Measurements from ENCODE around the gene NUP98. TPM values are rescaled to one million over a fixed set of nuclear protein-coding genes. Genes with fewer than 3 reads are reported as not detected.

Gene NUP98
- polyA plus RNA-seq, 2 of the 4 experiments (the other 2 are of a cell fraction), result 54.2 to 121 TPM

- Histone ChIP-seq H3K4me3 (no peak overlapping the region), H3K9me3 (no peaks in the 10 kb centered on the region), H3K4me1 (peaks cover 10% of the 10 kb centered on the region; the same call in 2 of the 3 replicates), H3K27ac (0 out of 6 replicates have a peak overlapping the region, but pooled peaks of 1 of the 2 experiments have one; percentile 8), H3K4me2 (no peak overlapping the region)
- DNase-seq (ENCODE audit: low read depth in 1 of 2, low spot score in 1 of 2) (no peak), ATAC-seq (peak in 1 of 2 experiments; percentile 12; a peak in 1 of 6 replicates), FAIRE-seq (no peak)
- WGBS (ENCODE audit: missing lambda C conversion rate), result 89% methylated on average over 13 of the region's 13 CpGs
- ChIA-PET CTCF (interaction anchor here (0.6 to 2.8 kb wide), 7 partner anchors 9 to 241 kb away, joined by 3 to 18 read pairs (median 6); partner anchors contain the start of genes PGAP2, RHOG and STIM1), POLR2A (interaction anchor here (0.9 to 3.4 kb wide), 2 partner anchors 9 to 23 kb away, joined by 3 to 14 read pairs; partner anchors contain the start of gene RHOG)
- no peak for TF ChIP-seq HOXA7 (CRISPR knock-in tag; IDR thresholded peaks at IDR 0.05)
- TF ChIP-seq BCL3 (IDR thresholded peaks at IDR 0.05), result no peak
These were observed 34.3 kb upstream of the NUP98 start for GRCh38 chr11:3831378-3832239.

GRCh38 chr11:3830730-3831129, 33.4 kb upstream of the NUP98 start:
- WGBS (ENCODE audit: missing lambda C conversion rate), result 100% methylated on average over 1 of the region's 1 CpG
- CTCF ChIA-PET, result interaction anchor here (1.0 to 2.8 kb wide), 5 partner anchors 10 to 242 kb away, joined by 4 to 18 read pairs (median 7); partner anchors contain the start of genes RHOG and STIM1
- ATAC-seq, result no peak
- H3K4me3 ChIP-seq, result no peak overlapping the region
- H3K27ac ChIP-seq, result no peak overlapping the region
- TF ChIP-seq POLR2AphosphoS2 (conservative IDR thresholded peaks at IDR 0.05; ENCODE audit: low read length) (no peak), PHF8 (IDR thresholded peaks at IDR 0.05; ENCODE audit: borderline replicate concordance, low read depth) (no peak), ZC3H11A (IDR thresholded peaks at IDR 0.05) (no peak), CEBPB (IDR thresholded peaks at IDR 0.05) (no peak)
- POLR2A ChIA-PET, result interaction anchor here (0.9 to 3.4 kb wide), 2 partner anchors 10 to 24 kb away, joined by 3 to 14 read pairs; partner anchors contain the start of gene RHOG
- no peak overlapping the region for H3K4me2 ChIP-seq
- DNase-seq (ENCODE audit: low read depth in 1 of 2, low spot score in 1 of 2), result no peak
- no peaks in the 10 kb centered on the region for H3K9me3 ChIP-seq
- FAIRE-seq, result no peak
- peaks cover 10% of the 10 kb centered on the region; the same call in 2 of the 3 replicates for H3K4me1 ChIP-seq

GRCh38 chr11:3830088-3830487, 32.7 kb upstream of the NUP98 start:
- TF ChIP-seq EP300 (IDR thresholded peaks at IDR 0.05) (no peak), KDM1A (IDR thresholded peaks at IDR 0.05; ENCODE audit: low read depth) (peak; percentile 83; the same call in 1 of the 2 replicates)
- ATAC-seq, result no peak
- no peak overlapping the region for H3K4me2 ChIP-seq
- ChIA-PET CTCF (interaction anchor here (1.1 to 1.8 kb wide), 2 partner anchors 12 to 243 kb away, joined by 6 to 7 read pairs; partner anchors contain the start of gene RHOG), POLR2A (interaction anchor here (3.4 kb wide), 1 partner anchor 11 kb away, joined by 14 read pairs; the partner anchor contains the start of gene RHOG)
- WGBS (ENCODE audit: missing lambda C conversion rate), result 91% methylated on average over 3 of the region's 3 CpGs
- no peaks in the 10 kb centered on the region for H3K9me3 ChIP-seq
- H3K4me1 ChIP-seq, result peaks cover 4% of the 10 kb centered on the region; the same call in 1 of the 3 replicates
- FAIRE-seq, result no peak
- no peak for DNase-seq (ENCODE audit: low read depth in 1 of 2, low spot score in 1 of 2)
- H3K27ac ChIP-seq, result no peak overlapping the region
- no peak overlapping the region for H3K4me3 ChIP-seq

GRCh38 chr11:3827434-3828186, 30.3 kb upstream of the NUP98 start:
- ATAC-seq (no peak), DNase-seq (ENCODE audit: low read depth in 1 of 2, low spot score in 1 of 2) (no peak), FAIRE-seq (no peak)
- H3K4me3 ChIP-seq, result no peak overlapping the region
- TF ChIP-seq SREBF2 (IDR thresholded peaks at IDR 0.05) (no peak), GATA3 (IDR thresholded peaks at IDR 0.05; ENCODE audit: borderline replicate concordance) (no peak), CBX8 (IDR thresholded peaks at IDR 0.05) (no peak), HMGXB4 (CRISPR knock-in tag; IDR thresholded peaks at IDR 0.05; ENCODE audit: borderline replicate concordance) (no peak), ZNF302 (CRISPR knock-in tag; IDR thresholded peaks at IDR 0.05) (no peak), ZFP36 (IDR thresholded peaks at IDR 0.05; ENCODE audit: borderline replicate concordance, partially characterized antibody) (no peak), HOXA7 (CRISPR knock-in tag; IDR thresholded peaks at IDR 0.05) (no peak), ATOH8 (CRISPR knock-in tag; IDR thresholded peaks at IDR 0.05; ENCODE audit: low read depth) (no peak), FOSB (CRISPR knock-in tag; IDR thresholded peaks at IDR 0.05) (no peak), JUN (IDR thresholded peaks at IDR 0.05) (no peak), CTCF (IDR thresholded peaks at IDR 0.05) (no peak)
- WGBS (ENCODE audit: missing lambda C conversion rate), result 96% methylated on average over 33 of the region's 35 CpGs
- POLR2A ChIA-PET, result interaction anchor here (1.0 kb wide), 1 partner anchor 30 kb away, joined by 3 read pairs; no protein-coding TSS in a partner anchor
- H3K4me2 ChIP-seq, result no peak overlapping the region
- peaks cover 6% of the 10 kb centered on the region; the same call in 1 of the 3 replicates for H3K4me1 ChIP-seq
- no peaks in the 10 kb centered on the region for H3K9me3 ChIP-seq
- CTCF ChIA-PET, result interaction anchor here (1.1 to 1.4 kb wide), 4 partner anchors 14 to 245 kb away, joined by 3 to 8 read pairs (median 6); partner anchors contain the start of gene STIM1
- no peak overlapping the region for H3K27ac ChIP-seq

Measured in A549 (cell line).